ENCODE measurements around the gene KLF12.

The KLF12 gene

DNA sequence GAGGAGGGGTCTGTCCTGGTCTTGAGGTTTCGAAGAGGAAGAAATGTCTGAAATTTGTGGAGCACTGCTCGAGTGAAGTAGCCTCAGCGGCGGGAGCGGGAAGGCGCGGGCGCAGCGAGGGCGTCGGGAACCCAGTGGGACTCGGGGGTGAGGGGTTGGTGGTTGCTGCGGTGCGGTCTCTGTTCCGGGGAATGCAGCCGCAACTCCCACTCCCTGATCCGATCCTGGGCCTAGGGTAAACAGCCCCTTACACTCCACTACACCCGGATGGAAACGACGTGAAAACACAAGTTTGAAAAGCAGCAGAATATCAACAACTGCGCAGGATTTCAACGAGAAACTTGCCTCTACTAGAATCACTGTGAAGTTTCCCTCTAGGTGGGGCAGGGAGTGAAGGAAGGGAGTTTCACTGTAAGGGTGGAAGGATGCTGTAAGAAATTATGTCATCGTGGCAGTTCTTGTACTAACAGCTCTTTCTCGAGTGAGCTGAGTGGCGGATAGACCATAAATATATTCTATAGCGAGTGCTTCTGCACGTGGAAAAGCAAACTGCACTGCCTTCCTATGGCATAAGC is 2.0 kb upstream of the KLF12 start:
- DNase-seq (ENCODE audit: extremely low spot score, insufficient read length, low read depth): no peak
- FAIRE-seq: peak; percentile 76

DNA sequence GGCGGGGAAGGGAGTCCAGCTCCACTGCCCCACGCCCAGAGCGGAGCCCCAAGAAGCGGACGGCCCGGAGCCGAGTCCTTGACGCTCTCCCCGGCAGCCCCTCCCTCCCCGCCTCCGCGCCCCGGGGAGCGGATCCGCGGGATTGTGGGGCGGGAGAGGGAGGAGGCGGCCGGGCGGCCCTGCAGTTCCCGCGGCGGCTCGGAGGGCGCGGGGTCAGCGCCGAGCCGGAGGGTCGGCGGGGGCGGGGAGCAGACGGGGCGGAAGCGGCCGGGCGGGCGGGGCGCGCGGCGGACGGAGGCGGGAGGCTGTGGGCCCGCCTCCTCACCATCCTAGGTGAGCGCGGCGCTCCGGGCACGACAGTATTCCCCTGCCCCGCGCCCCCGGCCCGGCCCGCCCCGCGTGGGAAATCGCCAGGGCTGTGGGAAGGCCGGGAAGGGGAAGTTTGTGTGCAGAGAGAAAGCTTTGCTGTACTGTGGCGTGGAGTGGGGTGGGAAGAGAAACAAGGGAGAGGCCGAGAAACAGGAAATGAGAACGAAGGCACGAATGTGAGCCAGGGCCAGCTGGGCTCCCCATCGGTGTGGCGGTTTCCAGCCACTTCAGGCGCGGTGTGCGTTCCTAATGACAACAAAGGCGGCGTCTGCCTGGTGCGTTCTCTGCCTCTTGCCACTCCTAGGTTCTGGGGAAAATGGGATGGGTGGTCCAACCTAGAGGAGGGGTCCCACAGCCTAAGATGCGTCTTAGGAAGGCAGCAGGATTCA is 1.3 kb upstream of the KLF12 start:
- DNase-seq (ENCODE audit: extremely low spot score, insufficient read length, low read depth) (peak; percentile 35), FAIRE-seq (peak; percentile 96)

DNA sequence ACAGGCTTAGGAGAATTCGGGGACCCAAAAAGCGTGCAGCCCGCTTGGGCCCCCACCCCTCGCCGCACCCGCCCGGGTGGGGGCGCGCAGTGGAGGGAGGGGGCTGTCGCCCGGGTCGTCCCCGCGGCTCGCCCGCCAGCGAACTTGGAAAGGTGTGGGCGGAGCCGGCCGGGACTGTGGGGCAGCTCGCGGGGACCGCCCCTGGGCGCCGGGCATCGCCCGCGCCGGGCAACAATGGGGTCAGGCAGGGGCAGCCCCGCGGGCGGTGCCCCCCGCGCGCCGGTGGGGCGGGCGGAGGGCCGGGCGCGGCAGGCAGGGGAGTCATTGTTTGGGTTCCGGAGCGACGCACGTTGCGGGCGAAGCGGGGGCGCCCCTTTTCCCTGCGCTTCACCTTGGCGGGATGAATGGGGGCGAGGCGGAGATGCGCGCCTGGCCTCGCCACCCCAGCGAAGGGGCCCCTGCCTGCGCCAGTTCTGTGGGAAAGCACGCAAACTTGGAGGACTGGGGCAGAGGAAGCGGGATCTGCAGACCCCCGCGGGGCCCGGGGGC is 647 bp upstream of the KLF12 start:
- peak; percentile 33 for FAIRE-seq
- DNase-seq (ENCODE audit: extremely low spot score, insufficient read length, low read depth): no peak

DNA sequence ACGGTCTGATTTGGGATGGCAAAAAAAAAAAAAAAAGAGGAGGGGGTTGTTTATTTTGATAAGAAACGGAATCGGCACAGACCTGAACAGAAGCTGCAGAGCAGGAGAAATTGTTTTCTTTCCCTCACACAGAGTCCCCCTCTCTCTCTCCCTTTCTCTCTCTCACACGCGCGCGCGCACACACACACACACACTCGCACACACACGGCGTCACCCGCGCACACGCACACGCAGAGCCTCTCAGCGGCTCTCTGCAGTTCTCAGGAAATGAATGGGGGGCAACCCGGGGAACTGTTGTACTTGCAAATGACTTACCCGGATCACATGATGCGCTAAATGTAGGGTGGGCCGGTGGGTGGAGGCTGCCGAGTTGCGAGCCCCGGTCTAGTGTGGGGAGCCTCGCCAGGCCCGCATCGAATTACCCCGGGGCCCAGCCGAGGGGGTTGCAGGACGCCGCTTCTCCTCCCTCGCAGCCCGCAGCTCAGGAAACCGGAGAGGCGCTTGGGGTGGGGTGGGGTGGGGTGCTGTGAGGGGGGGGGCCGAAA is 475 bp downstream of the KLF12 start:
- FAIRE-seq: peak; percentile 92

DNA sequence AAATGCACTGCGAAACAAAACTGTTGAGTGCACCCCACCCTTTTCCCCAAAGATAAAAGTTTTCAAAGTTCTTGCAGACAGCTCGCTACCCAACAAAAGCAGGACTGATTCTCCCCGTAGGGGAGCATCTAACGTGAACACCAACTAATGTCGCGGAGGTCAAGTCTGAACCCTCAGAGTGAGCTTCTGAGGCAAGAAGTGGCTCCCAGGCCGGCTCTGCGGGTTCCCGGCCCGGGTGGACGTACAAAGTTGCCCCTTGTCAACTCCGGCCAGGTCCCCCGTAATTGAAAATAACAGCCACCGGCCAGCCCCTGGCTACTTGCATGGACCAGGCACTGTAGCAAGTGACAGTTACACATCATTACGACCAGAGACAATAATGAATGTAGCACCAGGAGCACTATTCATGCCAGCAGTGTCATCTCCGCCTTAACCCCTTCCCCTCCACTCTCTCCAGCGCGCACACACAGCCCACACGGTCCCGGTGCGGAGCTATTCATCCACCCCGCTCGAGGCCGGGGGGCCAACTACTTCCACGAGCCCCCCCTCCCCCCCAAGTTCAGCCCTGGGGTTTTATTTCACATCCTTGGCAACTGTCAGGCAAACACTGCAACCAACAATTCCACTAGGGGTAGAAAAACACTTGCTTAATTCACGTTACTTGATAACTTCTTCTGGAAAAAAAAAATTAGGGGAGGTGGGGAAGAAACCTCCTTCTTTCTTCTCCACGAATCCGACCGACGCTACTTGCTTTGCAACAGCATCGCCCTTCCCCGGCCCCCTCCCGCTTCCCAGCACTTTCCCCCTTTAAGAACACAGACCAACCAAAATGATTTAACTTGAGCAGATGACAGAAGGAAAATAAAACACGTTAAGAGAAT is 1.2 kb downstream of the KLF12 start:
- FAIRE-seq (peak; percentile 68), DNase-seq (ENCODE audit: extremely low spot score, insufficient read length, low read depth) (no peak)

More for the DNA sequence above, 475 bp downstream of the KLF12 start:
- peak; percentile 55 for DNase-seq (ENCODE audit: extremely low spot score, insufficient read length, low read depth)

DNA sequence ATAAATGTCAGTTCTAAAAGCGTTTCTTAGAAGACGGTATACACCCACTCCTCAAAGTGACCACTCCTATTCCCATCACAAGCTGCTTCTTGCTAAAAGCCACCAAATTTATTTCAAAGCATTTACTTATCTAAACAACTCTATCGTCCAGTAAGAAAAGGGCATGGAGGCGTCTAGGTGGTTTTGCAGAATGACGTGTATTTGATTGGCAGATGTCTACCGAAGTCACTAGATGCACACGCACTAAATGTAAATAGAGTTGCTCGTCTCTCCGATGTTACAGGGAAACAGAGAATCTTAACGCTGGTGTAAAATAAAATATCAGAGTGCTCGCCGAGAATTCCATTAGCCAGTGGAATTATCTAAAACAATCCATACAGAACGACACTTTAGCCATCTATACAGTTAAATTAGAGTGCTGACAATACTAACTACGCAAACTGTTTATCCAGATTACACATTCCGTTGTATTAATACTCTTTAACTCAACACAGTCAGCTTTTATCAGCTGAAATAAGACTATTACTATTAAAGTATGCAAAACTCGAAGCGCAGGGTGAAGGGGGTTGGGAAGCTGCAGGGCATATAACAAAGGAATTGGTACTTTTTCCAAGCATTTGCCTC is 1.9 kb downstream of the KLF12 start:
- DNase-seq (ENCODE audit: extremely low spot score, insufficient read length, low read depth): no peak
- FAIRE-seq: no peak

DNA sequence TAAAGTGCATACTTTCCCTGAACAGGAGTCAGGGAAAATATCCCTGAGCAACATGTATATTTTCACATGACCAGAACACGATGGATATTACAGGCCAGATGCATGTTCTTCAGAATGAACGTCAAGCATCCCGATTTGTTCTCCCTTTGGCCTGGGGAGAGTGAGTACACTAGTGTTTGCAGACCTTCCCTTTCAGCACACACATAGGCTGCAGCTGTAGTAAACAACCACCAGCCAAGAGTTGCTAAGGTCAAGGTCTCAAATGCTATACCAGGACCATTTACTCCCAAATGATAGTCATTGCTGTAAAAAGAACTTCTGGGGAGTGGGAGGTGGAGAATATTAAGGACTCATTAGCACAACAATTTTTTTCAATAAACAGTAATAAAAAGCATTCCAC is 3.0 kb downstream of the KLF12 start:
- no peak for DNase-seq (ENCODE audit: extremely low spot score, insufficient read length, low read depth)
- no peak for FAIRE-seq

DNA sequence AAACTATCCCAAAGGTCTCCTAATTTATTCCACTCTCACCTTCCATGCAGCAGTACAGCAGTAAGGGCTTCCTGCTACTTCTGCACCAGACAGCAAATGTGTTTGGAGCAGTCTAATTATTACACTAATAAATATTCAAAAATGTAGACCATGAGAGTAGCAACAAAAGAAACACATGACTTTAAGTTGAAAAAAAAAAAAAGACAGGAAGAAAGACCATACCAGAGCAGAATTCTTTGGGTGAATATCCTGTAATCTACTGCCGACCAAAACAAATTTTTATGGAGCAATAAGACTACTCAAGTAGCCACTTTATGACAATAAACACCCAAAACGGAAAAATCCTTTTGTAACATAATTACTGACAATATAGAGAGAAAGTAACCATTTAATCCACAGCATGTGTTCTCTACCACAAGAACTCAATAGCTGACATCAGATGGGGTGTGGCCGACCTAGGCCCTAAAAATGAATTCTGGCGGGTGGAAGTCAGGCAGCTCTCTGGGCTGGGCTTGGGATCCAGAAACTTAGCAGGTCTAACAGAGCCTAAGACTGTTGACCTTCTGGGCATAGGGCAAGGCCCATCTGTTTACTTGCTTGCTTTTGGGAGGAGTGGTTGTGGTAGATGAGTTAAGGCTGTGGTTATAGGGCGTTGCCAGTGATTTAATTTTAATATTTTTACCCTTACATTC is 4.6 kb downstream of the KLF12 start:
- DNase-seq (ENCODE audit: extremely low spot score, insufficient read length, low read depth) (no peak), FAIRE-seq (no peak)

DNA sequence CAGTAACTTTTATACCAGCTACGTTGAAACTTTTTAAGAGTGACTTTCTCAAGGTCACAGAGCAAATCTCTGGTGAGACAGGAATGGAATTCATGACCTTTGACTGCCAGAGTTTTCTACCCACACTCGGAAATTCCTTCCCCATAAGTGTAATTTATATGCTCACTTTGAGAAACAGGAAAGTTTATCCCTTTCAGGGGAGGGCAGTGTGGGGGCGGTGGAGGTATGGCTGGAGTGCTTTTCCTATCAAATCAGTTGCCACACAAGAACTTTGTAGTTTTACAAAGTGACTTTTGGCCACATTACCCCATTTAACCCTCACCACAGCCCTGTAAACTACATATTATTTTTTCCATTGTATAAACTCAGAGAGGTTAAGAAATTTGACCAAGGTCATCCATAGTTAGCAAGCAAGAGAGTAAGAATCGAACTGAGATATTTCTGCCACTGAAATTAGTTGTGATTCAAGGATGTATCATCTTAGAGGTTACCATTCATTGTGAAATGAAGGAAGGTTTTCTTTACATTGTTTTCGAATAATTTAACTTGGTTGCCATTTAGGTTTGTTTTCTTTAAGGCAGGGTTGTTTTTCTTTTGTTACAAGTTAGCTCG is 5.9 kb downstream of the KLF12 start:
- FAIRE-seq (no peak), DNase-seq (ENCODE audit: extremely low spot score, insufficient read length, low read depth) (no peak)

DNA sequence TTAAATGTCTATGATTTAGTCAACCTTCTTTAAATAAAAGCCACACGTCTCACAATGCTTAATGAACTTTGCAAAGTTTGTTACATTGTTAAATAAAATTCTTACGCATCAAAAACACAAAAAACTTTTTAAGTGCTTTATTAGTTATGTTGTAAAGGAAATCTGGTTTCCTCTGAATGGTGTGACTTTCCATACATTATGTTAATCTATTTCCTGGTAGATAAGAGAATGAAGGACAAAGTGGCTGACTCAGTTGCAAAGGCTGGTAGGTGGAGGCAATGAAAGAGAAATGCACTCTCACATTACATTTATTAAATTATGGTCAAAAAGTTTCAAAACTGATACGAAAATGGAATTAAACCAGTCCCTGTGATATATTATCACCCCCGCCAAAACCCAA is 15.9 kb downstream of the KLF12 start:
- FAIRE-seq (no peak), DNase-seq (ENCODE audit: extremely low spot score, insufficient read length, low read depth) (no peak)

DNA sequence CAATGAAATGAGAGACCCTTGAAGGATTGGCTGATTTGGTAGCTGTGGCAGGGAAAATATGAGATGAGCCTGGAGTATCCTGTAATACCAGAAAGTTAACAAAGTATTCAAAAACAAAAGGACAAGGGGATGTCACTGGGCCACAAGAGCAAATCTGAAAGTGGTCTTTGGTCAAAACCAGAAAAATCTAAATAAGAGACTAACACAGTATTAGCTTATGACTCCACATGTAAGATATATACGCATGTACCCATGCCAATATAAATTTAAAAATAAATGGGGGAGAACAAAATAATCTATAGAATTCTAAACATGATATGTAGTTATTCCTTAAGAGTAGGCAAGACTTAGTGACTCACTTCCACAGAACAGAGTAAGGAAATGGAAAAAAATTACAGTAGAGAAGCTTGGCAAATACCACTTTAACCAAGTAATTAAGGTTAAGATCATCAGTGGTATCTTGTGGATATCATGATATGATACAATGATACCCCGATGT is 16.9 kb downstream of the KLF12 start:
- FAIRE-seq: no peak
- no peak for DNase-seq (ENCODE audit: extremely low spot score, insufficient read length, low read depth)

DNA sequence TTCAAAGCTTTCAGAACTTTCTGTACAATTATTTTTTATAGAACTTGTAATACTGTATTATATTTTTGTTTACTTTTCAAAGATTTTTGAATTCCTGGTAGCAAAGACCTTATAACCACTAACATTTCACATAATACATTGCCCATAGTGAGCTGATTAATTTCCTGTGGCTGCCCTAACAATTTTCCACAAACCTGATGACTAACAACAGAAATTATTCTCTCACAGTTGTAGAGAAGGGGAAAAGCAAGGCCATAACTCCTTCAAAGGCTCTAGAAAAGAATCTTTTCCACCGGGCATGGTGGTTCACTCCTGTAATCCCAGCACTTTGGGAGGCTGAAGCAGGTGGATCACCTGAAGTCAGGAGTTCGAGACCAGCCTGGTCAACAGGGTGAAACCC is 19.1 kb downstream of the KLF12 start:
- DNase-seq (ENCODE audit: extremely low spot score, insufficient read length, low read depth) (no peak), FAIRE-seq (no peak)

DNA sequence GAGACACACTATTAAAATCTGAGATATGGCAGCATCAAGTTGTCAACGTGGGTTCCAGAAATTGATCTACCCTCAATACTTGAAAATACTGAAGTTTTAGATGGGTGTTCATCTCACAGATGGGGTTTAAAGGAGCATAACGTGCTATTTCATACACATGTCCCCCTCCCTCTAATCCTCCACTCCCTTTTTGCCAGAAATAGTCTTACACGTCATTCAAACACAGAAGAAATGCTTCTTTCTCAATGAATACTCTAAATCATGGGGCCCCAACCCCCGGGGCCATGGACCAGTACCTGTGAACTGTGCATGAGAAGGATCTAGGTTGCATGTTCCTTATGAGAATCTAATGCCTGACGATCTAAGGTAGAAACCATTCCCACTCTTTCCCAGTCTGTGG is 19.6 kb downstream of the KLF12 start:
- DNase-seq (ENCODE audit: extremely low spot score, insufficient read length, low read depth) (no peak), FAIRE-seq (no peak)

DNA sequence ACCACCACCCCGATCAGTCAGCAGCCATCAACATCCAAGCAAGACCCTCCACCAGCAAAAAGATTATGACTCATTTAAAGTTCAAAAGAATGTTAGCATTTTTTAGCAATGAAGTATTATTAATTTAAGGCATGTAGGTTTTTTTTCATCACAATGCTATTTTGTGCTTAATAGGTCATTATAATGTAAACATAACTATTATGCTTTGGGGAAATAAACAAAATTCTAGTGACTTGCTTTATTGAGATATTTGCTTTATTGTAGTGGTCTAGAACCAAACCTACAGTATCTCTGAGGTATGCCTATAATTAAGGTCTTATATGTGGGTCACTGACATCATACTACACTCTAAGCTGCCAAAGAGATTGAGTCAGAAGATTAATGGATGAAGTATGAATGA is 20.0 kb downstream of the KLF12 start:
- FAIRE-seq (no peak), DNase-seq (ENCODE audit: extremely low spot score, insufficient read length, low read depth) (no peak)

DNA sequence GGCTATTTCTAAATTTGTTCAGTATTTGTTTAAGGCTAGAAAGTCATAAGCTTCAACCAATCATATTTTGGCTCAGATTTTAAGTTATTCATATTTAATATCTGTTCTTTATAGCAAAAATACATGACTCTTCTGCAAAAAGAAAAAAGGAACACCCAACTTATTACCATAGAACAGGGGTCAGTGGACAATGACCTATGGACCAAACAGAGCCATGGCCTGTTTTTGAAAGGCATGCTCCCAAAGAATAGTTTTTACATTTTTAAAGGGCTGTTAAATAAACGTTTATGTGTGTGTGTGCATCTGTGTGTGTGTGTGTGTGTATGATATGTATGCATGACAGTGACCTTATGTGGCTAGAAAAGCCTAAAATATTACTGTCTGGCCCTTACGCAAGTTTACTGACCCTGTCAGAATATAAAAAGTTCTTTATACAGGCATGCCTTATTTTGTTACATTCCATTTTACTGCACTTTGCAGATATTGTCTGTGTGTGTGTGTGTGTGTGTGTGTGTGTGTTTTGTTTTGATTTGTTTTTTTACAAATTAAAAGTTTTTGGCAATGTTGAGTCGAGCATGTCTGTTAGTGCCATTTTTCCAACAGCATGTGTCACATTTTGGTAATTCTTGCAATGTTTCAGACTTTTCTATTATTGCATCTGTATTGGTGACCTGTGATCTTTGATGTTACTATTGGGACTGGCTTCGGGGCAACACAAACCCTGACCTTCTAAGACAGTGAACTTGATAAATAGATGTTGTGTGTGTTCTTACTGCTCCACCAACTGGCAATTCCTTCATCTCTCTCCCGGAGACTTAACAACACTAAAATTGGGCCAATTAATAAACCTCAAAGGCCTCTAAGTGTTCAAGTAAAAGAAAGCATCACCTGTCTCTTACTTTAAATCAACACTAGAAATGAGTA is 22.0 kb downstream of the KLF12 start:
- DNase-seq (ENCODE audit: extremely low spot score, insufficient read length, low read depth) (no peak), FAIRE-seq (peak; percentile 12)

DNA sequence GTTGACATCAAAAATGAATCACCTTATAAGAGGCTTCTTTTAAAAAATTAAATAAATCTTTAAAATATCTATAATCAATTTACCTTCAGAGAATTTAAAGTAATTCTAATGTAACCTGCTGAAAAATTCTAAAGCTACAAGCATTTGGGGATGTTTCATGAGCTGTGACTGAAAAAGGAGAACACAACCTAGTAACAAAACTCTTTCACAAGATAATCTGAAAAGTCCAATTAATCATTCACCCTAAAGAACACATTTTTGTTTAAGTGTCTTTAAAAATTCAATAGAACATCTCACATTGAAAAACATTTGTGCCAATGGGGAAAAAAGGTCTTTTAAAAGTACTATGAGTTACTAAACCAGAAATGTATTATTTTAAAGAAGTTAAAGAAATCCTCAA is 22.8 kb downstream of the KLF12 start:
- DNase-seq (ENCODE audit: extremely low spot score, insufficient read length, low read depth) (no peak), FAIRE-seq (peak; percentile 56)

DNA sequence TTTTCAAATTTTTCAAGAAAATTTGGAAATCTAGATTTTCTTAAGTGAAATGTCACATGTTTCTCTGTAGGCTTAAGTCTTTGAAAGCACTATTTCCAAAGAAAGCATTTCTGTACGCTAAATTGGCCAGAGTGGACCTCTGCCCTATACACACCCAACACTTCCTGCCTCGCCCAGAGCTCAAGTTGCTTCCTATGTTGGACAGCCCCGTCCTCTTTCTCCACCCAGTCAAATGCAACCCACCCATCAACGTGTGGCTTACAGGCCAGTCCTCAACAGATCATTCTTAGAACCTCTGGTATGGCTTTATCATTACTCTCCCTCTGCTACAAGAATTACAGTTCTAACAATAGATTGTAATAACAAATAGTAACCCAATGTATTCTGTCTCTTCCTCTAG is 24.2 kb downstream of the KLF12 start:
- FAIRE-seq: no peak

DNA sequence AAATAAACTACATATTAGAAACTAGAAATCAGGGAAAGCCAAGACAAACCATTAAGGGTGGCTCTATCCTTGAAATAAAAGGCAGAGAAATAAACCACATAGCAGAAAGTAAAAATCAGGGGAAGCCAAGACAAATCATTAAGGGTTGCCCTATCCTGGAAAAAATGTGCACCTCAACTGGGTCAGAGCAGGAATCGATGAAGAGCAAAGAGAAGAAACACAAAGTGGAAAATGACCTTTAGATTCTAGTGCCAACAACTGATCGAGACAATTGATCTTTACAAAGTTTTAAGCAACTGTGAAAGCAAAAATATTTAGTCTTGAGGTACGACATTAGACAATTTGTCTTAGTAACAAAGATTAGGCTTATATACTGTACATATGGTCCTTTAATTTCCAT is 26.6 kb downstream of the KLF12 start:
- FAIRE-seq: no peak
- no peak for DNase-seq (ENCODE audit: extremely low spot score, insufficient read length, low read depth)

More for the DNA sequence above, 24.2 kb downstream of the KLF12 start:
- DNase-seq (ENCODE audit: extremely low spot score, insufficient read length, low read depth): no peak

Measured in GM18507 (cell line).